PC-3 (cell line): Measurements from ENCODE around the gene GRB7. TPM values are rescaled to one million over a fixed set of nuclear protein-coding genes. Genes with fewer than 3 reads are reported as not detected.

ENCODE experiments used
- ATAC-seq: fragments of 200-7000 bp; cut with Tn5 transposase; 2 replicates; pipeline ENCODE4 v1.9.1; 2020; ENCODE audit warnings: mild to moderate bottlenecking, moderate library complexity
- BruUV-seq: library from RNA; stranded (reverse); fragments of 400-500 nt; replicated peaks from 2 replicates; lab custom pipeline; 2021; lab: Mats Ljungman, UMichigan
- CTCF ChIA-PET: fragments of 300-600 bp; sonication (Branson Sonifier 250); formaldehyde crosslinking; loops from one replicate; lab custom pipeline; 2022; ENCODE audit warnings: antibody characterized with exemption; lab: Charles Lee
- POLR2A ChIA-PET: fragments of 300-600 bp; sonication (Branson Sonifier 250); formaldehyde crosslinking; loops from one replicate; lab custom pipeline; 2022; ENCODE audit warnings: antibody characterized with exemption; ENCODE audit not compliant: unreplicated experiment; lab: Charles Lee
- DNase-seq: peaks from one replicate; pipeline ENCODE4 v3.0.0-alpha.2; 2015
- H2AFZ ChIP-seq: fragments of 300-600 bp; sonication (generic); 2 replicates; pipeline ENCODE4 v1.6.0; 2016; ENCODE audit warnings: antibody characterized with exemption, low read length
- H3F3A ChIP-seq: fragments of 300-600 bp; sonication (generic); one replicate; pipeline ENCODE4 v1.6.0; 2017; ENCODE audit warnings: antibody characterized with exemption, low read length, control low read depth, mild to moderate bottlenecking; ENCODE audit not compliant: unreplicated experiment
- H3K27ac ChIP-seq: fragments of 300-600 bp; sonication (generic); 2 replicates; pipeline ENCODE4 v1.5.1; 2016; ENCODE audit warnings: mild to moderate bottlenecking, low read length
- H3K27me3 ChIP-seq: fragments of 300-600 bp; sonication (generic); 2 replicates; pipeline ENCODE4 v1.6.1; 2016; ENCODE audit warnings: low read length, mixed read lengths
- H3K36me3 ChIP-seq: fragments of 300-600 bp; sonication (generic); 2 replicates; pipeline ENCODE4 v1.6.1; 2016; ENCODE audit warnings: low read depth, mixed run types, low read length, mixed read lengths
- H3K4me1 ChIP-seq: fragments of 300-600 bp; sonication (generic); 2 replicates; pipeline ENCODE4 v1.5.1; 2016; ENCODE audit warnings: low read length; ENCODE audit not compliant: insufficient read depth
- H3K4me2 ChIP-seq: fragments of 300-600 bp; sonication (generic); 2 replicates; pipeline ENCODE4 v1.6.0; 2016; ENCODE audit warnings: low read length
- H3K4me3 ChIP-seq: fragments of 300-600 bp; sonication (generic); 2 replicates; pipeline ENCODE4 v1.5.1; 2016; ENCODE audit warnings: mild to moderate bottlenecking, low read length, mixed read lengths
- H3K79me2 ChIP-seq: fragments of 300-600 bp; sonication (generic); 2 replicates; pipeline ENCODE4 v1.6.1; 2017; ENCODE audit warnings: low read length, mixed read lengths
- H3K9ac ChIP-seq: fragments of 300-600 bp; sonication (generic); 2 replicates; pipeline ENCODE4 v1.6.0; 2016; ENCODE audit warnings: mild to moderate bottlenecking, low read length
- H3K9me2 ChIP-seq: fragments of 300-600 bp; sonication (generic); replicated peaks from 2 replicates; pipeline ENCODE4 v1.6.1; 2016; ENCODE audit warnings: mixed run types, low read length, mixed read lengths
- H3K9me3 ChIP-seq: fragments of 300-600 bp; sonication (generic); 2 replicates; pipeline ENCODE4 v1.6.1; 2016; ENCODE audit warnings: low read length, mixed read lengths
- H4K20me1 ChIP-seq: fragments of 300-600 bp; sonication (generic); 2 replicates; pipeline ENCODE4 v1.6.1; 2016; ENCODE audit warnings: low read length, mixed read lengths
- EZH2 ChIP-seq: fragments of 300-600 bp; sonication (generic); IDR thresholded peaks from one replicate; pipeline ENCODE4 v1.6.1; 2017; ENCODE audit warnings: antibody characterized with exemption, mild to moderate bottlenecking, low read length; ENCODE audit not compliant: unreplicated experiment
- EZH2phosphoT487 ChIP-seq: fragments of 300-600 bp; sonication (generic); IDR thresholded peaks from 2 replicates; pipeline ENCODE4 v1.6.1; 2018; ENCODE audit warnings: mild to moderate bottlenecking, antibody characterized with exemption, low read length, borderline replicate concordance
- intact Hi-C: fragments of 100-400 bp; cut with micrococcal nuclease; formaldehyde crosslinking; loops from 2 replicates; pipeline ENCODE4 v1.9.0; 2023
- total RNA-seq: library from RNA; depleted of rRNA; stranded (reverse); fragments of >200 nt; gene quantifications from 2 replicates; pipeline ENCODE4 v1.2.3, GENCODE V29; 2014
- TF ChIP-seq, protein P1 (sequence below): fragments of 300-600 bp; sonication (generic); conservative IDR thresholded peaks from 2 replicates; pipeline ENCODE4 v1.5.1; 2017; ENCODE audit warnings: antibody characterized with exemption, low read depth, mild to moderate bottlenecking, low read length

Gene GRB7
- total RNA-seq, 1 experiment from 2014 or later = 31.3 TPM

DNA sequence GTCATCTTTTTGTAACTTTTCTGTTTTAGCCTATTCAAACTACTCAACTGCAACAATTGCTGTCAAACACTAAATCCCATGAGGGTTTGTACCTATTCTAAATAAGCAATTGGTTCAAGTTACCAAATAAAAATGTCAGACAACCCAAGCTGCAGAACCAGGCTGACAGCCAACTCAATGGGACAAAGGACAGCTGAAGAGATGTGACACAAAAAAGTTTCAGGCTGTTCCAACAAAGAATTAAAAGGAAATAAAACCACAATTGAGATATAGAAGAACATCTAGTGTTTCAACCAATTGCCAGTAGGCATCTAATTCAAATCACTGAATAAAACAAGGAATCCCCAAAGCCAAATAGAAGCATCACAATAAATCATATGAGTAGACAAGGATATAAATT is 49.3 kb downstream of the GRB7 start:
- POLR2A ChIA-PET = no interaction called here
- CTCF ChIA-PET = no interaction called here
- intact Hi-C loops = no loop called here
- BruUV-seq = no TSS peak
- Histone ChIP-seq H3K4me1 (peaks cover 10% of the 10 kb centered on the region), H3K79me2 (no peaks in the 10 kb centered on the region), H3K27ac (no peak overlapping the region), H3F3A (no peaks in the 10 kb centered on the region), H2AFZ (no peak overlapping the region), H3K4me3 (no peak overlapping the region), H3K36me3 (no peaks in the 10 kb centered on the region), H3K4me2 (no peak overlapping the region), H3K27me3 (peaks cover 8% of the 10 kb centered on the region; the same call in 1 of the 2 replicates), H4K20me1 (no peaks in the 10 kb centered on the region), H3K9ac (no peak overlapping the region), H3K9me2 (no peaks in the 10 kb centered on the region), H3K9me3 (no peaks in the 10 kb centered on the region)
- TF ChIP-seq, protein P1, sequence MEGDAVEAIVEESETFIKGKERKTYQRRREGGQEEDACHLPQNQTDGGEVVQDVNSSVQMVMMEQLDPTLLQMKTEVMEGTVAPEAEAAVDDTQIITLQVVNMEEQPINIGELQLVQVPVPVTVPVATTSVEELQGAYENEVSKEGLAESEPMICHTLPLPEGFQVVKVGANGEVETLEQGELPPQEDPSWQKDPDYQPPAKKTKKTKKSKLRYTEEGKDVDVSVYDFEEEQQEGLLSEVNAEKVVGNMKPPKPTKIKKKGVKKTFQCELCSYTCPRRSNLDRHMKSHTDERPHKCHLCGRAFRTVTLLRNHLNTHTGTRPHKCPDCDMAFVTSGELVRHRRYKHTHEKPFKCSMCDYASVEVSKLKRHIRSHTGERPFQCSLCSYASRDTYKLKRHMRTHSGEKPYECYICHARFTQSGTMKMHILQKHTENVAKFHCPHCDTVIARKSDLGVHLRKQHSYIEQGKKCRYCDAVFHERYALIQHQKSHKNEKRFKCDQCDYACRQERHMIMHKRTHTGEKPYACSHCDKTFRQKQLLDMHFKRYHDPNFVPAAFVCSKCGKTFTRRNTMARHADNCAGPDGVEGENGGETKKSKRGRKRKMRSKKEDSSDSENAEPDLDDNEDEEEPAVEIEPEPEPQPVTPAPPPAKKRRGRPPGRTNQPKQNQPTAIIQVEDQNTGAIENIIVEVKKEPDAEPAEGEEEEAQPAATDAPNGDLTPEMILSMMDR = no peak
- TF ChIP-seq EZH2 (no peak), EZH2phosphoT487 (no peak)
- no peak for DNase-seq
- ATAC-seq = no peak

DNA sequence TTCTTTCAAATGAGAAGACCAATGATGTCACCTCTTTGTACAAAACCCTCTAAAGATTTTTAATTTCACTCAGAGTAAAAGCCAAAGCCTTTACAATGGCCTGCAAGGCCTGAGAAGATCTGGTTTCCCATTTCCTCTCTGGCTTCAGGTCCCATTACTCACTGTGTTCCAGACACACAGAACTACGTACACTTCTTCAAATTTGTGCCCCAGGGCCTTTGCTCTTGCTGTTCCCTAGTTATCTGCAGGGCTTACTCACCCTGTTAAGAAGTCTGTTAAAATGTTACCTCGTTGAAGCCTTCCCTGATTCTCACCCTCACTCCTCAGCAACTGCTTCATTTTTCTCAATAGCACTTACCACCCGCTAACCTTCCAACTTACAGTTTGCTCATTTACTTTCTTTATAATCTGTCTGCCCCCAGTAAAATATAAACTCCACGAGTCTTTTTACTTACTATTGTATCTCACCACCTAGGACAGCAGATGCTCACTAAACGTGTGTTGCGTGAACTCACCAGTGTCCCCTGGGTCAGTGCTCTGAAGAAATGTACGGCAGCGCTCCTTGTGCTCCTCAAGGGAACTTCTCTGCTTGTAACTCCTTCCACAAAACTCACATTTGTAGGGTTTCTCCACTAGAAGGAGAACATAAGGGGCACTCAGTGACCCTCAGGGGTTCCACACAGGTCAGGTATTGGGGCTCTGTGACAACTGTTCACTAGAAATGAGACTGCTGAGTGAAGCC is 50.2 kb downstream of the GRB7 start:
- Histone ChIP-seq H3K9me2 (no peaks in the 10 kb centered on the region), H4K20me1 (no peaks in the 10 kb centered on the region), H2AFZ (no peak overlapping the region), H3K79me2 (no peaks in the 10 kb centered on the region), H3K9ac (no peak overlapping the region), H3K27me3 (peaks cover 8% of the 10 kb centered on the region; the same call in 1 of the 2 replicates), H3K4me3 (no peak overlapping the region), H3K36me3 (no peaks in the 10 kb centered on the region), H3K9me3 (no peaks in the 10 kb centered on the region), H3K4me2 (no peak overlapping the region), H3F3A (no peaks in the 10 kb centered on the region), H3K27ac (no peak overlapping the region), H3K4me1 (0 out of 2 replicates have a peak, but pooled peaks cover 1% of the 10 kb centered on the region)
- no peak for TF ChIP-seq EZH2
- TF ChIP-seq, protein P1 = no peak
- TF ChIP-seq EZH2phosphoT487 = no peak
- intact Hi-C loops = no loop called here
- ChIA-PET POLR2A (interaction anchor here (0.6 kb wide), 1 partner anchor 25 kb away, joined by 3 read pairs; no protein-coding TSS in a partner anchor), CTCF (interaction anchor here (0.5 kb wide), 1 partner anchor 12 kb away, joined by 4 read pairs; no protein-coding TSS in a partner anchor)
- DNase-seq = no peak
- no peak for ATAC-seq
- no TSS peak for BruUV-seq
